Mucosa of stomach (tissue), 1 donor: ENCODE measurements around the gene MIGA1.

Experiments used
- H3K27me3 ChIP-seq: one replicate; pipeline ENCODE4 v1.7.0; 2013; ENCODE audit warnings: mild to moderate bottlenecking, low read length; ENCODE audit not compliant: control insufficient read depth, insufficient read depth
- H3K36me3 ChIP-seq: one replicate; pipeline ENCODE4 v1.7.0; 2013; ENCODE audit warnings: low read length; ENCODE audit not compliant: control insufficient read depth, insufficient read depth
- H3K4me1 ChIP-seq: one replicate; pipeline ENCODE4 v1.7.0; 2013; ENCODE audit warnings: mild to moderate bottlenecking, low read length; ENCODE audit not compliant: control insufficient read depth, insufficient read depth
- H3K4me3 ChIP-seq: one replicate; pipeline ENCODE4 v1.7.0; 2013; ENCODE audit warnings: low read length
- H3K9ac ChIP-seq: one replicate; pipeline ENCODE4 v1.7.0; 2013; ENCODE audit warnings: mild to moderate bottlenecking, low read length, moderate library complexity
- H3K9me3 ChIP-seq: one replicate; pipeline ENCODE4 v1.7.0; 2013; ENCODE audit warnings: mild to moderate bottlenecking, low read length, moderate library complexity; ENCODE audit not compliant: control insufficient read depth
- donor health status: Pancreatic carcinoma.

Gene MIGA1

DNA sequence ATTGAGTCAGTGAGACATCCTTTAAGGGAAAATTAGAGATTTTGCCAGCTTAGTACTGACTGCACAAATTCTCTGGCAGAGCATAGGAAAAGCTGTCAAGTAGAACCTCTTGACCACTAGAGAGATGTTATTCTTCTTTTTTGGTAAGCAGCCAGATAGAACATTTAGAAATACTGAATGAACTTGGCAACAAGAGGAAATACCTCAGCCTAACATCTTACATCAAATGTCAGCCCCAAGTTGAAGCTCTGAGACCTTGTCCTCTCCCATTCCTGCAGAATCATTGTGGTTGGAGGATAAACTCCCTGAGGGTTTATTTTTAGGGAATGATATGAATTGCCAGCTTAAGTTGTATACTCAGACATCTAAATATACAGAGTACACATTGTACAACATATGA is 53.5 kb downstream of the MIGA1 start:
- Histone ChIP-seq H3K27me3 (no peaks in the 10 kb centered on the region), H3K4me3 (no peak overlapping the region), H3K9me3 (no peaks in the 10 kb centered on the region), H3K36me3 (no peaks in the 10 kb centered on the region), H3K4me1 (peaks cover 4% of the 10 kb centered on the region), H3K9ac (no peak overlapping the region)

DNA sequence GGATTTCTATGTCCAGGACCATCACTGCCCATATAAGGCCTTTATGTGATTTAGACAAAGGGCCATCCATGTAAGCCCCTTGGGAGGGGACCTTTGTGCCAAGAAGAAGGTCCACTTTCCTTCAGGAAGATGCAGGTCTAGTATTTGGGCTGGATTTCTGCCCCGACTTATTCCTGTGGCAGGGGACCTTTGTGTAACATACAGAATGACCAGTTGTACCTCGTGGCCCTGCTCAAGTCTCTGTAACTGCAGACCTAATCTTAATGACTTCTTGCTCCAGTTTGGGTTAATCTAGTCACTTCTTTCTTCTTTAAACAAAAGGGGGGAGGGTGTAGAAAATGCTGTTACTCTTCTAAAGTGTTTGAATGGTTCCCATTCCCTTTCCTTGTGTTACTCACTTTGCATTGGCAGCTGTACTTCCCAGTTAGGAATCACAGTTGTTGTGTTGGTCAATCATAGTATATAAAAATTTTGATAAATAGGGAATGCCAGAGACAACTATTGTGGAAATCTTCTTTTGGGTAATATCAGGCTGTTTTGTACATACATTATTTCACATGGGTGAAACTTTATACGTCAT is 54.2 kb downstream of the MIGA1 start:
- H3K4me1 ChIP-seq = peaks cover 4% of the 10 kb centered on the region
- H3K9ac ChIP-seq = no peak overlapping the region
- no peaks in the 10 kb centered on the region for H3K27me3 ChIP-seq
- no peaks in the 10 kb centered on the region for H3K36me3 ChIP-seq
- H3K9me3 ChIP-seq = no peaks in the 10 kb centered on the region
- H3K4me3 ChIP-seq = no peak overlapping the region

DNA sequence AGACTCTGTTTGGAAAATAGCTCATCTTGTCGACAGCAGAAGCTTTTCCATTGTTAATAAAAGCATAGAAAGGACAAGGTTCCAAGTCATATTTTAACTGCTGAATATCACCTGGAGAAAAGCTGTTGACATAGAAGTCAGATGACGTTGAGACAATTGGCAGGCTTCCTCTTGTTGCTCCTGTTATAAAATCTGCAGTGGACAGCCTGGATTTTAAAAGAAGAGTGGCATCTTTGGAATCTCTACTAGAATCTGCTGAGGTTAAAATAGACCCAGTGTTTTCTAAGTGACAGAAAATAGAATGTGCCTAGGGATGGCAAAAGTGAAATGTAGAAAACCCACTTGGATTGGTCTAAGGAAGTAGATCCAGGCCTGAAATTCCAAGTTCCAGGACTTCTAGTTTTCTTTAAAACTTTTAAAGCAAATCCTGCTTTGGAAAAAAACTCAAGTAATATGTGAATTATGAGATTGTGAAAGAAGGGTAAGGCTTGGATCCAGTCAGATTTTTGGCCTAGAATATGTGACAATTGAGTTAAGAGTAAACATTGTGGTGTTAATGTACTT is 55.4 kb downstream of the MIGA1 start:
- peaks cover 4% of the 10 kb centered on the region for H3K4me1 ChIP-seq
- no peaks in the 10 kb centered on the region for H3K36me3 ChIP-seq
- no peaks in the 10 kb centered on the region for H3K9me3 ChIP-seq
- H3K4me3 ChIP-seq = no peak overlapping the region
- no peak overlapping the region for H3K9ac ChIP-seq
- no peaks in the 10 kb centered on the region for H3K27me3 ChIP-seq

DNA sequence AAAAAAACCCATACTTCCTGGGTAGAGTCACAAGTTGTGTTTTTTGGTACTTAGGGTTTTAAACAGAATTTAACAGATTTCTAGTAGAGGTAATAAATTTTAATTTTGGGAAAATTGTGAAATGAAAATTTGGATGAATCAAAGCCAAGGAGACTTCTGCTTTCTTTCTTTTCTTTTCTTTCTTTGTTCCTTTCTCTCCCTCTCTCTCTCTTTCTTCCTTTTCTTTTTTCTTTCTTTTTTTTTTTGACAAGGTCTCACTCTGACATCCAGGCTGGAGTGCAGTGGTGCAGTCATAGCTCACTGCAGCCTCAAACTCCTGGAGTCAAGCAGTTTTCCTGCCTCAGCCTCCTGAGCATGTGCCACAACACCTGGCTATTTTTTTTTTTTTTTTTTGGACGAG is 62.1 kb downstream of the MIGA1 start:
- H3K9ac ChIP-seq = no peak overlapping the region
- no peak overlapping the region for H3K4me3 ChIP-seq
- H3K9me3 ChIP-seq = no peaks in the 10 kb centered on the region
- no peaks in the 10 kb centered on the region for H3K36me3 ChIP-seq
- H3K27me3 ChIP-seq = no peaks in the 10 kb centered on the region
- H3K4me1 ChIP-seq = no peaks in the 10 kb centered on the region

DNA sequence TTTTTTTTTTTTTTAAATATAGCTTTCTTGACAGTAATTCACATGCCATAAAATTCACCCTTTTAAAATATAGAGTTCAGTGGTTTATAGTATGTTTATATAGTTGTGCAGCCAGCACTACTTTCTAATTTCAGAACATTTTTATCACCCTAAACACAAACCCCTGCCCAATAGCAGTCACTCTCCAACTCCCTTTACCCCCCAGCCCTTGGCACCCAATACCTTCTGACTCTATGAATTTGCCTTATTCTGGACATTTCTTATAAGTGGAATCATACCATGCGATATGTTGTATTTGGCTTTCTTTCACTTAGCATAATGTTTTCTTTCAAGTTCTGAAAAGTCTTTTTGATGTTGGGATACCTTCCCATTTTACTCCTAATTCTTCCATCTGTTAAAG is 66.5 kb downstream of the MIGA1 start:
- Histone ChIP-seq H3K4me1 (no peaks in the 10 kb centered on the region), H3K9ac (no peak overlapping the region), H3K4me3 (no peak overlapping the region), H3K27me3 (no peaks in the 10 kb centered on the region), H3K36me3 (no peaks in the 10 kb centered on the region), H3K9me3 (no peaks in the 10 kb centered on the region)

DNA sequence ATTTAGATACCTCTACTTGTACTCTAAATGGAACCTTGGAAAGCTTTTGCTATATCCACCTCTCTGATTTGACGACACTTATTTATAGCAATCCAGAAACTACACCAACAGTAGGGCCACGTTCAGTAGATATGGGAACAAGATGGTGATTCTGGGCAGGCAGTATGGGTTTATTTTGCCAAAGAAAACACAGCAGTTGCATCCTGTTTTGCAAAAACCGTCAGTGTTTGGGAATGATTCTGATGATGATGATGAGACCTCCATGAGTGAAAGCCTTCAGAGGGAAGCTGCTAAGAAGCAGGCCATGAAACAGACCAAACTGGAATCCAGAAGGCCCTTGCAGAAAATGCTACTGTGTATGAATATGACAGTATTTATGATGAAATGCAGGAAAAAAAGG is 67.5 kb downstream of the MIGA1 start:
- Histone ChIP-seq H3K36me3 (no peaks in the 10 kb centered on the region), H3K27me3 (no peaks in the 10 kb centered on the region), H3K9ac (no peak overlapping the region), H3K4me3 (no peak overlapping the region), H3K4me1 (no peaks in the 10 kb centered on the region), H3K9me3 (no peaks in the 10 kb centered on the region)

DNA sequence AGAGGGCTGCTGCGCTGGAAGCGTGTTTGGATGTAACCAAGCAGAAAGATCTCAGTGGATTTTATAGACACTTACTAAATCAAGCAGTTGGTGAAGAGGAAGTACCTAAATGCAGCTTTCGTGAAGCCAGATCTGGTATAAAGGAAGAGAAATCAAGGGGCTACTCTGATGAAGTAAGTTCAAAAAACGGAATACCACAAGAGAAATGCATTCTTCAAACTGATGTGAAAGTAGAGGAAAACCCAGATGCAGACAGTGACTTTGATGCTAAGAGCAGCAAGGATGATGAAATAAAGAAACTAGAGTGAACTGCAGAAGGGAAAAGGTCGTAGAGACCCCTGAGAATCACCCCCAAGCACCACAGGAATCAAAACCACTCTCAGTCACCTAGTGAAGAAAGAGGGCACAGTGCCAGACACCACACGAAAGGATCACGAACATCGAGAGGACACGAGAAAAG is 68.2 kb downstream of the MIGA1 start:
- H3K4me1 ChIP-seq = no peaks in the 10 kb centered on the region
- H3K9me3 ChIP-seq = no peaks in the 10 kb centered on the region
- no peaks in the 10 kb centered on the region for H3K27me3 ChIP-seq
- H3K9ac ChIP-seq = no peak overlapping the region
- no peaks in the 10 kb centered on the region for H3K36me3 ChIP-seq
- no peak overlapping the region for H3K4me3 ChIP-seq

DNA sequence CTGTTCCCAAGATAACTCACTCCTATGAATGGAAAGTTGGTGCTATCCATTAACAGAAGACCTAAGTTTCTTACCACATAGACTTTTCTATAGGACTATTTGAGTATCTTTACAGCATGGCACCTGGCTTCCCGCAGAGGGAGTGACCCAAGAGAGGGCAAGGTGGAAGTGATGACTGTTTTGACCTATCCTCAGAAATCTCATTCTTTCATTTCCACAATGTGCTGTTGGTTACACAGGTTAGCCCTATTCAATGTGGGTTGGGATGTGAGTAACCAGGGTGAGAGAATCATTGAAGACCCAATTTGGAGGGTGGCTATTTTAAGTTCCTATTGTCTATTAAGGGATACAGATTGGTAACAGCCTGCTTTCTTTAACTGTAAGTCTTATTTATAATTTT is 70.6 kb downstream of the MIGA1 start:
- H3K4me3 ChIP-seq = no peak overlapping the region
- no peak overlapping the region for H3K9ac ChIP-seq
- H3K27me3 ChIP-seq = no peaks in the 10 kb centered on the region
- H3K9me3 ChIP-seq = no peaks in the 10 kb centered on the region
- no peaks in the 10 kb centered on the region for H3K36me3 ChIP-seq
- no peaks in the 10 kb centered on the region for H3K4me1 ChIP-seq

DNA sequence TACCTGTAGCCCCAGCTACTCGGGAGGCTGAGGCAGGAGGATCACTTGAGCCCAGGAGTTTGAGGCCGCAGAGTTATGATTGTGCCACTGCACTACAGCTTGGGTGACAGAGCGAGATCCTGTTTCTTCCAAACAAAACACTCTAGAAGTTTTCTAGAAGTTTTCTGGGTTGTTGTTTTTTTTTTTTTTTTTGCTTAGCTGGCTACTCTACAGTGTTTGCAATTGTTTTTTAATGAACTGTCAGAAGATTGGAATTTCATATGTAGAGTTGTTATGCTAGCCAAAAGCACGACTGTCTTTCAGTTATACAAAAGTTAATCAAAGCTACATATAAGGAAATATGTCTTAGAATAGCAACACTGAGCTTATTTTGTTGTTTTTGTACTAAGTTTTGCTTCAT is 78.1 kb downstream of the MIGA1 start:
- Histone ChIP-seq H3K9me3 (no peaks in the 10 kb centered on the region), H3K4me3 (no peak overlapping the region), H3K36me3 (no peaks in the 10 kb centered on the region), H3K4me1 (no peaks in the 10 kb centered on the region), H3K27me3 (no peaks in the 10 kb centered on the region), H3K9ac (no peak overlapping the region)

DNA sequence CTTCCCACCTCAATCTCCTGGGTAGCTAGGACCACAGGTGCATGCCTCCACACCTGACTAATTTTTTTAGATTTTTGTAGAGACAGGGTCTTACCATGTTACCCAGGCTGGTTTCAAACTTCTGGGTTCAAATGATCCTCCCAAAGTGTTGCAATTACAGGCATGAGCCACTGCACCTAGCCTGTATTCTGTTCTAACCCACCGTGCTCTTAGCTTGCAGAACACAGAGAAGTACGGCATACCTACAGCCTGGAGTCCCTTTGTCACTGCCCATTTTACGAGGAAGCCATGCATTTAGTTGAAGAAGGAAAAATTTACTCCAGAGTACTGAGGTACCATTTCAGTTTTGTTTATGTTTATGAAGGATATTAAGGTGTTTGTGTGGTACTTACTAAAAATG is 79.3 kb downstream of the MIGA1 start:
- H3K9me3 ChIP-seq = no peaks in the 10 kb centered on the region
- no peak overlapping the region for H3K9ac ChIP-seq
- H3K4me1 ChIP-seq = no peaks in the 10 kb centered on the region
- H3K36me3 ChIP-seq = no peaks in the 10 kb centered on the region
- H3K4me3 ChIP-seq = no peak overlapping the region
- no peaks in the 10 kb centered on the region for H3K27me3 ChIP-seq

DNA sequence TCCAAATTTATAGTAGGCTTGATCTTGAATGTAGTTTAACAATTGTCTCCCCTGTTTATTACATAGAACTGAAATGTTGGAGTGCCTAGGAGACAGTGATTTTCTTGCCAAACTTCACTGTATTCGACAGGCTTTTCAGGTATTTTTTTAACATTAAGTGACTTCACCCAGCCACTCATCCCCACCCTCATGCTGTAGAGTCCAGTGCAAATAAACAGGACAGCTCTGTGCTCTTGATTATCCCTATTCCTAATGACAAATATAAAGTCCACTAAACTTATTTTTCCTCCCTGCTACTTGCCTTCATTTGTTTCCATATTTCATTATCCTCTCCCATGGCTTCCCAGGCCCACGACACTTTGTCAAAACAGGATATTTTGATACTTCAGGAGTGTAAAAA is 79.8 kb downstream of the MIGA1 start:
- Histone ChIP-seq H3K4me3 (no peak overlapping the region), H3K9me3 (no peaks in the 10 kb centered on the region), H3K27me3 (no peaks in the 10 kb centered on the region), H3K36me3 (no peaks in the 10 kb centered on the region), H3K9ac (no peak overlapping the region), H3K4me1 (no peaks in the 10 kb centered on the region)

DNA sequence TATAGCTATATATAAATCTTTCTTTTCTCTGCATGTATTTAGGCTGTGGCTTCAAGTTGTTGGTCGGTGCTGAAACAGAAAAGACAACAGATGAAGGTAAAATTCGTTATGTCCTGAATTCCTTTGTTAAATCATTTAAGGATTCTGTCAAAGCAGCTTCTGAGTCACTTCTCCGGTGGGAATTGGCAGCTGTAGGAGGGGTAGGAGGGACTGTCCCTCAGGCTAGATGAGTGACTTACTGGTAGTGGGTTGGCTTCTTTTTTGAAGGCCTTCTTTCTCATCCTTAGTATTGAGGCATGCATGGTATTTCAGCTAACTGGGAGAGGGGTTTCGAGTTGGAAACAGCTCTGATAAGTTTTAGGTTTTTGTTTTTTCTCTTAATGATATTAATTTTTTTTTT is 86.8 kb downstream of the MIGA1 start:
- no peaks in the 10 kb centered on the region for H3K9me3 ChIP-seq

DNA sequence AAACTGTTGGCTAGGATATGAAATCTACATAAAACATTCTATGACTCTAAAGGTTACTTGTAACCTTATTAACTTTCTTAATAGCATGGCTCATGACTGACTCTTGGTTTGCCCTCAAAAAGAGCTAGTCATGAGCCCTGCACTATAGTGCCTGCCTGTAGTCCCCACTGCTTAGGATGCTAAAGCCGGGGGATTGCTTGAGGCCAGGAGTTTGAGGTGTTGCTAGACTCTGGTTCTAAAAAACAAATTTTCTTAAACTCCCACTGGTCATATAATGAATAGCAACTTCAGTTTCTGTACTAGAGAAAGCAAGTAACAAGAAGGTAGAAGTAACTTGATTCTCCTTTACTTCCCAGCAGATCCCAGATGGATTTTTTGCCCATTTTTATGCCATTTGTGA is 93.2 kb downstream of the MIGA1 start:
- Histone ChIP-seq H3K9me3 (no peaks in the 10 kb centered on the region), H3K36me3 (no peaks in the 10 kb centered on the region), H3K9ac (no peak overlapping the region), H3K27me3 (no peaks in the 10 kb centered on the region), H3K4me3 (no peak overlapping the region), H3K4me1 (no peaks in the 10 kb centered on the region)

More for the DNA sequence above, 86.8 kb downstream of the MIGA1 start:
- H3K27me3 ChIP-seq = no peaks in the 10 kb centered on the region
- H3K4me1 ChIP-seq = no peaks in the 10 kb centered on the region
- no peak overlapping the region for H3K9ac ChIP-seq
- H3K36me3 ChIP-seq = no peaks in the 10 kb centered on the region
- no peak overlapping the region for H3K4me3 ChIP-seq
